Testis (tissue), 3 donors: ENCODE data around the gene NMRAL1. TPM values are rescaled to one million over a fixed set of nuclear protein-coding genes. Genes with fewer than 3 reads are reported as not detected.

Source experiments
- DNase-seq: peaks from one replicate; pipeline ENCODE4 v3.0.0-alpha.2; 2019
- H3K27ac ChIP-seq, 2 donors: fragments of 200-600 bp; sonication (generic); one replicate each; pipeline ENCODE4 v1.5.1; 2019
- H3K27me3 ChIP-seq: fragments of 200-600 bp; sonication (generic); one replicate; pipeline ENCODE4 v1.5.1; 2019
- H3K36me3 ChIP-seq: fragments of 200-600 bp; sonication (generic); one replicate; pipeline ENCODE4 v1.5.1; 2017; ENCODE audit warnings: low read depth; ENCODE audit errors: missing control alignments
- H3K4me1 ChIP-seq: fragments of 200-600 bp; sonication (generic); one replicate; pipeline ENCODE4 v1.5.1; 2019
- H3K4me3 ChIP-seq, 2 donors: fragments of 200-600 bp; sonication (generic); one replicate each; pipeline ENCODE4 v1.5.1; 2017 to 2019
- H3K9me3 ChIP-seq: fragments of 200-600 bp; sonication (generic); one replicate; pipeline ENCODE4 v1.5.1; 2017
- CTCF ChIP-seq, 3 experiments: fragments of 450-650 bp in 2 of 3; fragments of 200-600 bp in 1 of 3; sonication (generic) in 1 of 3; IDR thresholded peaks; one replicate each; pipeline ENCODE4 v1.5.1; 2016 to 2019; ENCODE audit warnings: antibody characterized with exemption in 3 of 3, mild to moderate bottlenecking in 2 of 3, moderate library complexity in 1 of 3
- POLR2A ChIP-seq: fragments of 450-650 bp; IDR thresholded peaks from one replicate; pipeline ENCODE4 v1.6.1; 2017; ENCODE audit warnings: antibody characterized with exemption, mild to moderate bottlenecking, moderate library complexity
- WGBS, 2 donors: methylation state at CpG; one replicate each; pipeline ENCODE4 v1.1.5; 2018; 5-methylcytosine and 5-hydroxymethylcytosine counted together
- intact Hi-C: fragments of 100-400 bp; cut with DNase I; formaldehyde crosslinking; loops from one replicate; pipeline ENCODE4 v1.15.1; 2023; ENCODE audit warnings: low total_unique reads
- polyA plus RNA-seq: library from polyadenylated mRNA; stranded (reverse); fragments of 350-450 nt; fragmentation: Illumina TruSeq; extraction: RNeasy Lipid Tissue Mini Kit (QIAGEN cat#74804); gene quantifications from one replicate; pipeline ENCODE4 v1.2.3, GENCODE V29; 2014; ENCODE audit warnings: low read depth, low replicate concordance; ENCODE audit not compliant: insufficient read depth
- total RNA-seq, 2 donors: library from RNA; depleted of rRNA; stranded (reverse); fragments of >200 nt; gene quantifications; one replicate each; pipeline ENCODE4 v1.2.3, GENCODE V29; 2016

Gene NMRAL1
- total and polyA plus RNA-seq, 3 donors from 2014 or later, result 24.3 to 31.7 (median 27.7) TPM

- Histone ChIP-seq H3K4me3 (no peak overlapping the region), H3K27ac (no peak overlapping the region), H3K27me3 (no peaks in the 10 kb centered on the region), H3K9me3 (no peaks in the 10 kb centered on the region), H3K36me3 (no peaks in the 10 kb centered on the region), H3K4me1 (peaks cover 6% of the 10 kb centered on the region)
- intact Hi-C loops, result no loop called here
- TF ChIP-seq CTCF (IDR thresholded peaks at IDR 0.05), result no peak
- no peak for TF ChIP-seq POLR2A
- 74 to 85% methylated on average over 20 to 27 of the region's 27 CpGs for WGBS, 2 donors
- DNase-seq, result no peak
Observed at GRCh38 chr16:4461250-4462085, 13.0 kb downstream of the NMRAL1 start.

DNA sequence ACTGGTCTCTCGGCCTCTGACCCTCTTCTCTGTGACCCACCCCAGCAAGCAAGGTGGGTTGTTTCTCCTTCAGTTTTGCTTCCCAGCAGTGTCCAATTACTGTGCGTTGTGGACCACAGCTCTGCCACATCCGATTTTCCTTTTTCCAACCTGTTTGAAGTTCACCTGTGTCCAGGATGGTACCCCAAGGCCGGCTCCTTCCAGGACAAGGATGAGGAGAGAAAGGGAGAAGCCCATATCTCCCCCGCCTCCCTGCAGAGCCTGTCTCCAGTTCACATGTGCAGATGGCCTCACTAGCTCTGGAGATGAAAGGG is 13.5 kb downstream of the NMRAL1 start:
- Histone ChIP-seq H3K27me3 (no peaks in the 10 kb centered on the region), H3K9me3 (no peaks in the 10 kb centered on the region), H3K27ac (no peak overlapping the region), H3K36me3 (no peaks in the 10 kb centered on the region), H3K4me3 (no peak overlapping the region), H3K4me1 (peaks cover 6% of the 10 kb centered on the region)
- TF ChIP-seq POLR2A (no peak), CTCF (IDR thresholded peaks at IDR 0.05) (no peak)
- WGBS, 2 donors, result 89 to 90% methylated on average over 5 of the region's 5 CpGs
- no peak for DNase-seq
- intact Hi-C loops, result no loop called here

- DNase-seq, result no peak
- no peak overlapping the region for H3K4me3 ChIP-seq
- no peaks in the 10 kb centered on the region for H3K9me3 ChIP-seq
- no peak for TF ChIP-seq POLR2A
- no peak for TF ChIP-seq CTCF (IDR thresholded peaks at IDR 0.05)
- H3K4me1 ChIP-seq, result peaks cover 6% of the 10 kb centered on the region
- H3K36me3 ChIP-seq, result no peaks in the 10 kb centered on the region
- intact Hi-C loops, result no loop called here
- H3K27me3 ChIP-seq, result no peaks in the 10 kb centered on the region
- no peak overlapping the region for H3K27ac ChIP-seq
- 69 to 75% methylated on average over 7 to 10 of the region's 10 CpGs for WGBS, 2 donors
Observed at GRCh38 chr16:4455951-4456350, 18.5 kb downstream of the NMRAL1 start.

- H3K27me3 ChIP-seq, result no peaks in the 10 kb centered on the region
- 82 to 87% methylated on average over 9 to 14 of the region's 14 CpGs for WGBS, 2 donors
- DNase-seq, result no peak
- no peak overlapping the region for H3K4me3 ChIP-seq
- no peaks in the 10 kb centered on the region for H3K36me3 ChIP-seq
- H3K9me3 ChIP-seq, result no peaks in the 10 kb centered on the region
- intact Hi-C loops, result no loop called here
- no peak for TF ChIP-seq CTCF (IDR thresholded peaks at IDR 0.05)
- no peak for TF ChIP-seq POLR2A
- H3K27ac ChIP-seq, result no peak overlapping the region
- peaks cover 6% of the 10 kb centered on the region for H3K4me1 ChIP-seq
Observed at GRCh38 chr16:4455081-4455480, 19.3 kb downstream of the NMRAL1 start.

DNA sequence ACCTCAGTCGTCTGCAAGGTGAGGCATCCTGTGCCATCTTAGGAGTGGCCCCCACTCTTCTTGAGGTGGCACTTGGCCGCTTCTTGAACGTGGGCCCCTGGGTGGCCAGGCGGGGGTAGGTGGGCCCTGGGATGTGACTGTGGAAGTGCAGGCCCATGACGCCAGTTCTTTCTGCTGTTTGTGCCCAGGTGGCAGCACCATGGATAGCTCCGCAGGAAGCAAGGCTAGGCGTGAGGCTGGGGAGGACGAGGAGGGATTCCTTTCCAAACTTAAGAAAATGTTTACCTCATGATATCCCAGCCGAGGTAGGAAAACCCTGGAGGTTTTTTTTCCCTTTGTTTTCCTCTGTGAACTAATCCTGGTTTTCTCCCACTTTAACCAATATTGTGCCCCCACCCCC is 19.8 kb downstream of the NMRAL1 start:
- no peak for TF ChIP-seq POLR2A
- TF ChIP-seq CTCF (IDR thresholded peaks at IDR 0.05), result no peak
- no peak overlapping the region for H3K4me3 ChIP-seq
- 78 to 87% methylated on average over 9 of the region's 9 CpGs for whole genome bisulfite sequencing, 2 donors
- H3K9me3 ChIP-seq, result no peaks in the 10 kb centered on the region
- H3K27me3 ChIP-seq, result no peaks in the 10 kb centered on the region
- no peak overlapping the region for H3K27ac ChIP-seq
- DNase-seq, result no peak
- intact Hi-C loops, result no loop called here
- H3K4me1 ChIP-seq, result peaks cover 6% of the 10 kb centered on the region
- H3K36me3 ChIP-seq, result no peaks in the 10 kb centered on the region
